GM21619 (cell line): ENCODE data around the gene RCN2.
"Not testable (repeated sequence)": the region's sequence is repeated elsewhere in the genome, so short reads cannot be mapped to it uniquely, and the experiment has no call there.

Experiments used
- ATAC-seq: cut with Tn5 transposase; IDR thresholded peaks from one replicate; pipeline ENCODE4 v1.9.1; 2021; ENCODE audit not compliant: unreplicated experiment

RCN2 gene

DNA sequence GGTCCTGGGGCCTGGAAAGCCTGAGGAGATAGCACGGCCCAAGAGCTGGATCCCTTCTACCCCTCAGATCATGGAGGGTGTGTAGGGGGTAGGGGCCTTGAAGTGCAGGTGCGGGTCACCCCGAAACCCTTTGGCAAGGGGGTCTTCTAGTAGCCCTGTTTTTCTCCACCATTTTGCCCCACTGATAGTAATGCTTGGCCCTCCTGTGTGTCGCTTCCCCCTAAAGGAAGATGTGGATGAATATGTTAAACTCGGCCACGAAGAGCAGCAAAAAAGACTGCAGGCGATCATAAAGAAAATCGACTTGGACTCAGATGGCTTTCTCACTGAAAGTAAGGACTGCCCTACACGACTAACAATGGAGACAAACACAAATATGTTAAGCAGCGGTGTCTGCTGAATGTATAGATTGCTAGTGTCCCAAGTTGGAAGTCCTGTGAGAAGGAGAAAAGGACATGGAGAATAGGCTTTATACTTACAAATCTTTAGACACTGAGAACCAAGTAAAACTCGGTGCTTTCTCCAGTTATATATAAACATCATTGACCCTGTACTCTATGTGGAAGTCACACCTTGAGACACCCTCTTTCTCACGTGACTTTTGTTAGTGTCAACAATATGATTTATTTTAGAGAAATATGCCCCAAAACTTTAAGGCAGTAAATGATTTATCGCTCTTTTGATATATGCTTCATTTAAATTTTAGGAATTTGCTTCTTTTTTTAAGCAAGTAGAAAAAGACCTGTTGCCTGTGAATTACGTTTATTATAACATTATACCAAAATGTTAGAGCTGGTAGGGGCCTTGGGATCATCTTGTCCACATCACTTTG lies 802 bp downstream of the RCN2 start:
- peak; percentile 3 for ATAC-seq

DNA sequence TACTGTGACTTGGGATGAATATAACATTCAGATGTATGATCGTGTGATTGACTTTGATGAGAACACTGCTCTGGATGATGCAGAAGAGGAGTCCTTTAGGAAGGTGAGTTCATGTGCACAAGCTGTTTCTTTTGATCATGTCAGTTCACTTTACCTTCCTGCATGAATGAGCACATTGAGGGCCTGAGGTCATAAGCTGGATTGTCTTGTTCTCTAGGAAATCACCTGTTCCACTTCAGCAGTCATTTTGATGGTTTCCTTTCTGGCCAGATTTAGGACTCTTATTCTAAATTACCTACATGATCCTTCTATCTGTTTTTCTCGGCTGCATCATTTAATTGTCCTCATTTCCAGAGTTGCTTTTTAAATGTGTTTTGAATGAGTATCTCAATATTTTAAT lies 4.1 kb downstream of the RCN2 start:
- no peak for ATAC-seq

GRCh38 chr15:76936671-76937070 lies 5.1 kb downstream of the RCN2 start:
- ATAC-seq, result no peak

- ATAC-seq, result no peak
Measured at GRCh38 chr15:76938752-76939151, 7.2 kb downstream of the RCN2 start.

- ATAC-seq, result no peak
Measured at GRCh38 chr15:76939715-76940114, 8.2 kb downstream of the RCN2 start.

DNA sequence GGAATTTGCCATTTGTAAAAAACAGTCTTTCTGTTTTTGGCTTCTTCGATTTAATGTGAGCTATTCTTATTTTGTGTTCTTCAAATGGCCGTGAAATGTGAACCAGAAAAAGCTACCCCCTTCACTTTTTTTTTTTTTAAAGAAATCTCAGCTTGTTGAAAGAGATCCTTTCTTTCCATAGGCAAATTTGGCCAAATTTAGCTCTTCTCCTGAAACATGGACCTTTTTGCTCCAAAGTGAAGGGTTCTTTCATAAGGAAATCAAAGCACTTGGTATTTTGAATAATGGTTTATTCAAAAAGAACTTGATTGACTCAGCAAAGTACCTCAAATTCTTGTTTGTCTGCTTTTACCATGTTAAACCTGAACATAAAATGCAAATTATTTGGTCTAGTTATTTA lies 10.1 kb downstream of the RCN2 start:
- ATAC-seq, result no peak

- ATAC-seq, result no peak
Measured at GRCh38 chr15:76942331-76942730, 10.8 kb downstream of the RCN2 start.

DNA sequence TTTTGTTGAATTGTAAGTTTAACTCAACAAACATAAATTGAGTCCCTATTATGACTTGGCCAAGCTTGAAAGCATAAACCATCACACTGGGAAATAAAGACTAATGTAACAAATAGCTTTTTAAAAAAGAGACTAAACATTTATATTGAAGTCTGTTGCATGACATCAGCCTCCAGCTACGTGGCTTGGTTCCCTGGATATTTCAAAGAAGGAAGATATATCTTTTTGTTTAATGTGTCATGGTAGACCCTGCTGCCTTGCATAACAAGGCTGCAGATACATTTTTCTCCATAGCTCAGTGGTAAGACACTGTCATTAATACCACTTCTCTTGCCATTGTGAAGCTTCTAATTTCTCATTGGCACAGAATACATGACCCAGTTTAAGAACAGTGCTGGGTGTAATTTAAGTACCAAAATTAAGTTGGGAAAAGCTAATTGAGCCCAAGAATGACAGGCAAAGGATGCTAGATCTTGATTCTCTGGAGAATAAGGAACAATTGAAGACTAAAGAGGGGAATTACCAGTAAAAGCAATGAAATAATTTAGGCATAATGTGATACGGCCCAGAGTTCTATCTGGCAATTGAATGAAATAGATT lies 14.0 kb downstream of the RCN2 start:
- no peak for ATAC-seq

GRCh38 chr15:76947454-76947853 lies 15.9 kb downstream of the RCN2 start:
- no peak for ATAC-seq

DNA sequence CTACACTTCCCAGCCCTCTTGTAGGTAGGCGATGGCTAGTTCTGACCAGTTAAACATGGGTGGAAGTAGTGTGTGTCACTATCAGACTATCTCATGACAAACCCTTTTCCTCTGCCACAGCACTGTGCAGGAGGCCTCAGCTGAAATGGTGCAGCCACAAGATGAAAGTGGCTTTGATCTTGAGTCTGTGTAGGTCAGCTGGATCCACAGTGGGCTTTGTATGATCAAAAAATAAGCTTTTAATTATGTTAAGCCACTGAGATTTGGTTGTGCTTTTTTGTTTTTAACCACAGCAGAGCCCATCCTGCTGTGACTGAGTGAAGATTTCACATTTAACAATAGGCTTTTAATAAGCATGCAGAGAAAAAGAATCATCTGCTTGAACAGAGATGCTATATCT lies 19.7 kb downstream of the RCN2 start:
- ATAC-seq, result no peak

- no peak for ATAC-seq
Measured at GRCh38 chr15:76953913-76954312, 22.4 kb downstream of the RCN2 start.

DNA sequence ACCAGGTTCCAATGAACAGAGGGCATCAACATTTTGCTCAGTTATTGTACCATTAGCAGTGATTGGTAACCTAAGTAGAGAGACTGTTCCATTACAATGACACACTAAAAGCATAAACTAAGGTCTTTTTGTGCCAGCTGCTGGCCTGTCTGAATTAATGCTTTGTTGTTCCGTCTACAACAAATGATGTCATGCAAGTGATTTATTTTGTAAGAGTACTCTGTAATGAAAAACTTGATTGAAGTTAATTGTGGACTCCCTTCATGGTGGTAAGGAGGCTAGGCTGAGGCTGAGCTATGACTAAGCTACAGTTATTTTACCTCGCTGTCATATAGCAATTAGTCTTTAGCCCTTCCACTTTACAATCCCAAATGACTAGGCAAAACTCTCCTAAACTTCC lies 23.2 kb downstream of the RCN2 start:
- no peak for ATAC-seq

- ATAC-seq, result no peak
Measured at GRCh38 chr15:76961268-76962011, 29.9 kb downstream of the RCN2 start.

- no peak for ATAC-seq
Measured at GRCh38 chr15:76962337-76963013, 30.9 kb downstream of the RCN2 start.

GRCh38 chr15:76963596-76963995 lies 32.0 kb downstream of the RCN2 start:
- ATAC-seq, result no peak

DNA sequence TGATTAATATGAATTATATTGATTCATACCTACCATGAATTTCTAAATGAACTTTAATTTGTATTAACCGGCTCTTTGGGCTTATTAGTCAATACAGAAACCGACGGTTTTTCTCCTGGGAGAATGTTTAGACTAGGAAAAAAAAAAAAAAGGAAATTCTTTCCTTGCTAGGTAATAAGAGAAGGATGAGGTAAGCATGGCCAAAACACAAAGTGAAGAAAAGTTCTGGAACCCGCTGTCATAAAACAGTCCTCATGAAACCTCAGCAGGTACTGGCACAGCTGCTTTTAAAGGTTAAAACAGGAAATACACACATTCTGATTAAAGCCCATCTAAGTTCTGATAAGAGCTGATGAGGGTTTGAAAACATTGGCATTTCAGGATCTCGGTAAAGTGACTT lies 32.6 kb downstream of the RCN2 start:
- no peak for ATAC-seq

DNA sequence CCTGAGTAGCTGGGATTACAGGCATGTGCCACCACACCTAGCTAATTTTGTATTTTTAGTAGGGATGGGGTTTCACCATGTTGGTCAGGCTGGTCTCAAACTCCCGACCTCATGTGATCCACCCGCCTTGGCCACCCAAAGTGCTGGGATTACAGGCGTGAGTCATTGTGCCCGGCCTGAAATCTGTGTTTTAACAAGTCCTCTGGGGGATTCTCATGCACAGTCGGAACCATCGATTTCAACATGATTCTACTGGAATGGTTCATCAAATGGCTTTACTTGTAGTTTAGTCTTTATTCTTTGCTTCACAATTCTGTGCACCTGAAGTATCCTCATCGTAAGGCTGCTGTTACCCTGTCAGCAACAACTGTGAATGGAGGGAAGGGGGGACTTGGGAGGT lies 34.5 kb downstream of the RCN2 start:
- not testable (repeated sequence) for ATAC-seq

- ATAC-seq, result no peak
Measured at GRCh38 chr15:76967067-76967466, 35.5 kb downstream of the RCN2 start.

GRCh38 chr15:76968306-76968705 lies 36.8 kb downstream of the RCN2 start:
- ATAC-seq, result no peak

GRCh38 chr15:76972389-76973361 lies 41.1 kb downstream of the RCN2 start:
- no peak for ATAC-seq
